A549 treated with RU486 at 1 μM for 4 hours (cell line): ENCODE measurements around the gene PAGE2B. TPM values are rescaled to one million over a fixed set of nuclear protein-coding genes. Genes with fewer than 3 reads are reported as not detected.

Source experiments
- total RNA-seq: library from RNA; stranded (reverse); fragments of 200-300 nt; extraction: Qiagen RNA extraction; gene quantifications from 5 replicates; pipeline ENCODE4 v1.2.3, GENCODE V29; 2022; ENCODE audit warnings: low read depth

The PAGE2B gene, protein sequence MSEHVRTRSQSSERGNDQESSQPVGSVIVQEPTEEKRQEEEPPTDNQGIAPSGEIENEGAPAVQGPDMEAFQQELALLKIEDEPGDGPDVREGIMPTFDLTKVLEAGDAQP
- not detected in 5 replicates for total RNA-seq

DNA sequence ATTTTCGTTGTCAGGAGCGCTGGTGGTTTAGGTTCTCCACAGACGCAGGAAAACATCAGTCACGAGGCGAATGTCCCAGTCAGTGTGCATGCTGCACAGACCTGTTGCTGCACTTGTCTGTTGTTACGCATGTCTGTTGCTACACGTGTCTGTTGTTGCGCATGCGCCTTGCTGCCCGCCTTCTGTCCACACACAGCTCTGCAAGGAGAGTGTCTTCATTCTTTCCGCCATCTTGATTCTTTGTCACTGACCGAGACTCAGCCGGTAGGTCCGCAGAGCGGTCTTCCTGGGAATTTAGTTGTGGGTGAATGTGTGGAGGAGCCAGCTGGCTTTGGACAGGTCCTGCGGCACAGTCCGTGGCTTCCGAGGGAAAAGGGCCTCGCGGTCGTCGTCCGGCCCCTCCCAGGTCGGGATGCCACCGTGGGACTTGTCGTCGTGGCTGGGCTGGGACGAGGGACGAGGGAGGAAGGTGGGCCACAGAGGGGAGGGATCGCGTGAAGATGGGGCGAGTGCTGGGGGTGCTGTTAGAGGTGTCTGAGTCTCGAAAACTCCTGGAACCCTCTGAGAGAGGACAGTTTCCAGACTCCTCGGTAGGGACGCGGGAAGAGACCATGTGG, at the start of gene PAGE2B:
PAGE2B (plus strand) TSS at position 180 of the 617 bp plus-strand sequence. CDS start 1,012 bp downstream, outside the sequence.

DNA sequence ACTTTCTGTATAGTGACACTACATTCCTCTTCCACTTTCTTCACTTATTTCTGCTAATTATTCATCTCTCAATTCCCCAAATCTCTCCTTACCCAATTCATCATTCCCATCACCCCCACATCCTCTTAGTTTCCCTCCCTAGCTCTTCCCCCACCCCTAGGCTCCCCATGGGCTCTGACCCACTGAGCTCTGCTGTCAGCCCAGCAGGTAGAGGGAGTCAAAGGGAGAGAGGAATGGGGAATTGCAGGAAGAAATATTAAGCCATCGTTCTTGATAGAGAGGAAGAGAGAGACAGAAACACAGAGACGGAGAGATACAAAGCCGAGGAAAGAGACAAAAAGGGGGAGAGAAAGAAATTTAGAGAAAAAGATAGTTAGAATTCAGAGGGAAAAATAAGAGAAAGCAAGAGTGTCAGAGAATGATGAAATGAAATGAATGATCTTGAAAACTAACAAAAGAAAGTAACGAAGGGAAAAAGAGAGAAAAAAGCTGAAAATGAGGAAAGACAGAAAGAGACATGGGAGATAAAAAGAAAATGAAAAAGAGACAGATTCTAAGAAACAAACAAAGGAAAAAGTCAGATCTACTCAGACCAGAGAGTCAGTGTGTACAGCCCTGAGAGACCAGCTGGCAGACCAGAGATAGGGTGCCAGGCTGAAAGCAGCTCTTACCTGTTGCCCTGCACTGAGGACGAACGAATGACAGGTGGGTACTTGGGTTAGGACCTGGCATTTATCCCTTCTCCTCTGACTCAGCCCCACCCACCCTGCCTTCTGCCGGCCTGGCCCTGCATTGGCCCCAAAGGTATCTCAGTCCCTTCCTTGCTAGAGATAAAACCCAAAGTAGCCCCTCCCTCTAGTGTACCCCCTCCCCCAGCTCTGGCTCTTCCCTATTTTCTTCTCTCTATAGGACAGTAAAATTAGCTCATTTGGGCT, 44.3 kb upstream of the PAGE2B start, which contains the start of gene ALAS2:
ALAS2 (minus strand) TSS at position 707 of the 935 bp plus-strand sequence. CDS start 4,977 bp downstream, outside the sequence.

DNA sequence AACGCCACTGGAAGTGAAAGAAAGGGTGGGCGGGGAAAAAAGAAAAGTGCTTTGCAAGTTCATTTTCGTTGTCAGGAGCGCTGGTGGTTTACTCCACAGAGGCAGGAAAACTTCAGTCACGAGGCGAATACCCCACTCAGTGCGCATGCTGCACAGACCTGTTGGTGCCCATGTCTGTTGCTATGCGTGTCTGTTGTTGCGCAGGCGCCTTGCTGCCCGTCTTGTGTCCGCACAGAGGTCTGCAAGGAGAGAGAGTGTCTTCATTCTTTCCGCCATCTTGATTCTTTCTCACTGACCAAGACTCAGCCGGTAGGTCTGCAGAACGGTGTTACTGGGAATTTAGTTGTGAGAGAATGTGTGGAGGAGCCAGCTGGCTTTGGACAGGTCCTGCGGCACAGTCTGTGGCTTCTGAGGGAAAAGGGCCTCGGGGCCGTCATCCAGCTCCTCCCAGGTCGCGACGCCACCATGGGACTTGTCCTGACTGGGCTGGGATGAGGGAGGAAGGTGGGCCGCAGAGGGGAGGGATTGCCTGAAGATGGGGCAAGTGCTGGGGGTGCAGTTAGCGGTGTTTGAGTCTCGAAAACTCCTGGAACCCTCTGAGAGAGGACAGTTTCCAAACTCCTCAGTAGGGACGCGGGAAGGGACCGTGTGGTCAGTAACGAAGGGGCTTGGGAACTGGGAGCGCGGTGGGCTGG, 14.1 kb downstream of the PAGE2B start, which contains the start of gene PAGE2:
PAGE2 (plus strand) TSS at position 224 of the 695 bp plus-strand sequence. CDS start 1,003 bp downstream, outside the sequence.

Other genes with a start within 250 kb of the PAGE2B start
- gene TRO, start 154.2 kb upstream of the PAGE2B start, total RNA-seq = 0.46 to 0.89 TPM (median 0.58 TPM) in 5 replicates
- gene PFKFB1, start 80.8 kb upstream of the PAGE2B start, total RNA-seq = 0.10 TPM in 1 of 5 replicates, not detected in the others
- gene APEX2, start 74.7 kb upstream of the PAGE2B start, total RNA-seq = 27.0 to 37.0 TPM (median 34.5 TPM) in 5 replicates
- not detected in 5 replicates for gene ALAS2, start 44.1 kb upstream of the PAGE2B start, total RNA-seq
- gene PAGE2, start 14.0 kb downstream of the PAGE2B start, total RNA-seq = not detected in 5 replicates
- gene PAGE5, start 145.3 kb downstream of the PAGE2B start, total RNA-seq = not detected in 5 replicates
- not detected in 5 replicates for gene PAGE3, start 189.9 kb downstream of the PAGE2B start, total RNA-seq